Hematopoietic multipotent progenitor cell treated with erythropoietin and hydrocortisone succinate and interleukin-3 and kit ligand, for 6 days (in vitro differentiated cells): ENCODE results near the gene CCDC138.

Source experiments
- DNase-seq: peaks from one replicate; pipeline ENCODE4 v3.0.0-alpha.2; 2015

CCDC138 gene

DNA sequence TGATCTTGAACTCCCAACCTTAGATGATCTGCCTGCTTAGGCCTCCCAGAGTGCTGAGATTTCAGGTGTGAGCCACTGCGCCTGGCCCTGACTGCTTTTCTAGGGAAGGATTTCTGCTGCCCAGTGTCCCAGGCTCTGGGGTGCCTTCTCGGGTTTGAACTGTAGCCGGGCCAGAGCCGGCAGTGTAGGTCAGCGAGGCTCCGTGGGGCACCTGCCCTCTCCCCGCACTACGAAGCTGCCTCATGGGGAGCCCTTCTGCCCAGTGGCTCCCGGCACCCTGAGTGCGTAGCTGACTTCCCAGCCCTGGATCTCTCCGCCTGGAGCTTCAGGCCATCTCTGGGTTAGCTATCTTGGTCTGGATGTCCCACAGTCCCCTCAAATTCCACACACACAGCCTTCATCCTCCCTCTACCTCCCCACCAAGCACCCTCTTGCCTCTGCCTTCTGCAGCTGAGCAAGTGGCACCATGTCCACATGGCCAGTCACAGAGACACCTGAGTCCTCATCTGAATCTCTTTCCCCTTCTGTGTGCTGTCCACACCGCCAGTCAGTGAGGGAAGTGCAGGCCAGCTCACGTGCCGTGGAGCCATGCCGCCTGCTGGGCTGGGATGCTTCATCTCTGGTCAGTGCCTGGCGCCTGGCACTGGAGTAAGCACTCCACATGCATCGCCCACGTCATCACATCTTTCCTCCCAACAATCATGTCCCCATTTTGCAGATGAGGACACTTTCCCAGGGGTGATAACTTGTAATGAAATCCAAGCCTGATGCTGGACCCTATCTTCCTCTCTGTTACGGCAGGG is 133.2 kb downstream of the CCDC138 start:
- DNase-seq: no peak

DNA sequence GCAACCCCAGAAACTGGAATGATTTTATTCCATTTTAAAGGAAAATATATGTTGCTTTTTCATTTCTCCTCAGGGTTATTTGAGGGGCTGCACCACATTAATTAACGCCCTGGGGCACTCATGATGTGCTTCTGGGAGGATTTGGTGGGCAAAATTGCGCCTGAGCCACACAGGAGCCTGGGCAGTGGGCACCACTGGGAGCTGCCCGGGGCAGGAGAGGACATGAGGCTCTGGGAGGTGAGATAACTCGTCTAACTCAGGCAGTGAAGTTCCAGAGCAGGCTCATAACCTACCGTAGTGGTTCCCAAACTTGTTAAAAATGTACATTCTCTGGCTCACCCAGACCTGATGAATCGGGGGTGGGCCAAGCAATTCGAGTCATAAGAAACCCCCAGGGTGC is 134.1 kb downstream of the CCDC138 start:
- no peak for DNase-seq

DNA sequence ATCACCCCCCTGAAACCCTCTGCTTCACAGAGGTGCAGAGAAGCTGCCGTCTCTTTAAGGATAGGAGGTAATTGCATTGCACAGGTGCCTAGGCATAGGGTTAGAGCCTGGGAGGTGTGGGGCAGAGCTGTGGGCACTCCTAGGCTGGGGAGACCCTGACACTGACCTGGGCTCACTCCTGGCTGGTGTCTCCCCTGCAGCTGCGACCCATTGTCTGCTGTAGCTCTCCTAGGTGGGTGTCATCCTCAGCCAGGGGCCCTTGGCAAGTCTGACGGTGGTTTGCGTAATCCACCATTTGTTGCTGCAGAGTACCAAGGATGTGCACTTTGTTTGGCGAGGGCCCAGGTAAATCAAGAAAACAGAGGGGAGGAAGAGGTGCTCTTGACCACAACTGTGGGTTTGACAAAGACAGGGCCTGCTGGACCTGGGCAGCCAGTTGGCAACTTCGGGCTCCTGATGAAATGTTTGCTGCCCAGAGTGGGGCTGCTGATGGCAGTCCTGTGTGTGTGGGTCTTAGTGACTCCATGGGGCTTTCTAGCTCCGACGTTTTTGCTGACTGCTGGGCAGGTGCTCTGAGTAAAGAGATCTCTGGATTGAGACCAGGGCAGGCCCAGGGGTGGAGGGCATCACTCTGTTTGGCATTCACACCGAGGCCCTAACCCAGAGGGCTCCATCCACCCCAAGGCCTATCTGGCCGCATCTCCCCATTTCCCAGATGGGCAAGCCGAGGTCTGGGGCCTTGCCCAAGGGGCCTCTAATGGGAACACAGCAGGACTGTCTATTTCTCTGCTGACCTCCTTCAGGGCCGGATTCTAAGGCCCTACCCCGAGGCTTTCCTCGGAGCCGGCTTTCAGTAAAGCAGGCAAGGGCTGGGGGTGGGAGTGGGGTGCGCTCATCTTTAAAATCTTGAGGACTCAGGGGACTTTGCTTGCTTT is 134.8 kb downstream of the CCDC138 start:
- DNase-seq: no peak

DNA sequence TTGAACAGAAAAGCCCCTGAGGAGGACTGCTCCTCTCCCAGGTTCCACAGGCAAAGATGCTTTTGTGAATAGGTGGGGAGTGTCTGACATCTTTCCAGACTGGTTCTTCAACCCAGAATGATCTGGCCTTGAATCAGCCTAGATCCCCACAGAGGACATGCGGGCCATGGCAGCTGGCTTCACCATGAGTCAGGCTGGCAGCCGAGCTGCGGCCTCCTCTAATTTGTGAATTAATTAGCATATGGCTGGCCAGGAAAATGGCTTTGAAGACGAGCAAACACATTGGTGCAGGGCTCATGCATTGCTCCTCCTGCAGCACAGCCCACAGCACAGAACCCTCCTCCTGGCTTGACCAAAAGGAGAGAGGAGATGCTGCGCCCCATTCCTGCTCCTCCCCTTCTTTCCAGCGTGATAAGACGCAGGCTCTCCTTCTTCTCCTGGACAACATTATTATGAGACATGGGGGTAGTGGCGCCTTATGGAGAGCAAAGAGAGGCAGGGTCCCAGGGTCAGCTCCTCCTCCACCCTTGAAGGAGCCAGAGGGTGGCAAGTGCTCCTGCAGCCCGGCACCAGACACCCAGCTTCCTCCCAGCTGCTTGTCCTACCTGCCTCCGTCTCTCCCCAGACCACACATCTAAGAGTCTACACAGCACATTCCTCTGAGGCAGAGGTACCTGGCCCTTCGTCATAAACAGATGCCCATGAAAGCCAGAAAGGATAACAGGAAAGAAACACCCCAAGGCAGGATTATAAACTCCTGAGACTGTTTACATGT is 135.8 kb downstream of the CCDC138 start:
- DNase-seq: no peak

DNA sequence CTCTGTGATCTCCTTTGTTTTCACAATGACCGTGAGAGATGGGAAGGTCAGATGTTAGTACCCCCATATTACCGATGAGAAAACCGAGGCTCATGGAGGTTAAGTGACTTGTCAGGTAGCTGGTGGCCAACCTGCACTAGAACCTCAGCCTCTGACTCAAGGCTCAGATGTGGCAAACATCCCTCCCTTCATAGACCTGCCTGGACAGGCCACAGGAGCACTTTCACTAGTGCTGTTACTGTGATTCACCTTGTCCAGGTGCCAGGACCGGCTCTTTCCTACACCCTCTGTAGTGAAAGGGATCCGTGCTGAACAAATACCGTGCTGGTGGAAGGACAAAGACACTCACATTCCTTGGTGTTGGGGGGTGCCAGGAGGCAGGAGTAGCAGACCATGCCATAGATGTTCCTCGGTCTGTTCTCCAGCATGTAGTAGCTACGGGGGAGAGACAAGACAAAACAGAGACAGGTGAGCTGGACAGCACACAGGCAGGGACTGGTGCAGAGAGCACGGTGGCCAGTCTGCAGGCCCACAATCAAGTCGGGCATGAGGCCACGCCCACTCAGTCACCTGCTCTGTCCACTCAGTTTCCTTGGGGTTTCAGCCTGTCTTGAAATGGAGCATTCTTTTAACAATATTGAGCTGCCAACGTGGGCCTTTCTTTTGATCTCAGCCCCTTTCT is 136.6 kb downstream of the CCDC138 start:
- DNase-seq: no peak

DNA sequence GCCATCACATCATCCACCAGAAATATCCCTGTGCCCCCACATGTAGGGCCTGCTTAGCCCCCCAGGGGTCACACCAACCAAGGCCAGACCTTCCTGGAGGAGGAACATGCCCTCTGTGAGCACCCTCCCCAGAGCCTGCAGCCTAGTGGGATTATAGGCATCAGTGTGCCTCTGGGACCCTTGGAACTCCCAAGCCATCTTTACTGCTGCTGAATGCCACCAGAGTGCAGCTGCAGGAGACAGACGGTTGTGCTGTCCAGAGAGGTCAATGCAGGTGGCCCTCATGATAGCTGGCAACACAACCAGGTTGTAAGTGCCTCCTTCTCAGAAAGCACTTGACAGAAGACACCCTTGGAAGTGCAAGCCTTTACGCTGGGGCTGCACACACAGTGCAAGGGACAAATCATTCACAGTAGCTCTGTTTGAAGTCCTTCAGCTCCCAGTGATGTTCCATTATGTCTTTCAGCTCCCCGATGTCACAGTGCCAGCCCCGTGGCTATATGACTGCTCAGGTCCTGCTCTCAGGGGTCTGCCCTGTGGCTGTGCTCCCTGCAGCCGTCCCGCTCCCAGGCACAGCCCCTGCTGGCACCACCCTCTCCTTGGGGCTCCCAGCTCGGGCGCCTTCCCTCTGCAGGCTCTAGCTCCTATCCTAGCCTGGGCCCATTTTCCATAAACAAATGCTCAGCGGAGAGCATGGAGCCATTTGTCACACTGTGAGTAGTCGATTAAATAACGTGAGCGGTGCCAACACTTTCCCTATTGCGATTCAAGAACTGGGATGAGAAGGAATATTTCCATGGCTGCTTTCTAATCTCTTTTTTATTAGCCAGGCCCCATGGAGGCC is 137.4 kb downstream of the CCDC138 start:
- DNase-seq: no peak

DNA sequence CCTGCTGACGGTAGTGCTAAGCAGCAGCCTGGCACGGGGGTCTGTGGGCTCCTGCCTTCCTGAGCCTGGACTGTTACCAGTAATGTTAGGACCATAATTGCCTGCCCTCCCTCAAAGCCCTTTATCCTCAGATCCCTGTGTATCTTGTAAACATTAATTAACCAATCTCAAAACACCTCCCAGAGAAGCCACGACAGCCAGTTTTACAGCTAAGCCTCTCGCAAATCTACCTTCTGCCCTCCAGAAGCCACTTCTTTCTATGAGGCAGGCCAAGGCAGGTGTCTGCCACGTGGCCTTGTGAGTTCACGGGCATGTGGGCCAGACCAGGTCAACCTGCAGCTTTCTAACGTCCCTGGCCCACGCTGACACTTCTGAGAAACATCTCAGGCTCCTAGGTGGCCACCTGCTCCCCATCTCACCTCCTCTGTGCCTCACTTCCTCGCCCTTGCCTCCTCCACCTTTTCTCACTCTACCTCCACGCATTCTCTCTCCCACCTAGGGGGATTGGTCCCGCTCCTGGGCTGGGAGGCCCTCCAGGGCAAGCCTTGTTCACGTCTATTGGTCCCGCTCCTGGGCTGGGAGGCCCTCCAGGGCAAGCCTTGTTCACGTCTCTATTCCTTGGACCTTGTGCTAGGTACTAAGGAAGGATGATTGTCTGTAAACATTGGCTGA is 138.1 kb downstream of the CCDC138 start:
- no peak for DNase-seq

DNA sequence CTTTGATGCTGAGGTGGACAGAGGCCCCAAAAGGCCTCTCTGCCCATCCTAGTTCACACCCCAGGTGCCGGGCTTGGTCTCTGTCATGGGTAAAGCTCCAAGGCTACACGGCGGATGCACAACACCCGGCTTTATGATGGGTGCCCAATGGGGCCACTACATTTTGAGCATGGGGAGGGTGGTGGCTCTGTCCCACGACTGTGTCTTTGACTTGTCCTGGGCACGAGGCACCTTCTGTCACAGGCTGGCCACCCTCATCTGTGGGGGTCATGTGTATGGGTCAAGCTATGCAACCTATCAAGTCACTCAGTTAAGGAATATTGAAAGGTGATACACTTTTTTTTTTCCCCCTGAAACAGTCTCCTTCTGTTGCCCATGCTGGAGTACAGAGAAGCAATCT is 138.7 kb downstream of the CCDC138 start:
- DNase-seq: no peak

DNA sequence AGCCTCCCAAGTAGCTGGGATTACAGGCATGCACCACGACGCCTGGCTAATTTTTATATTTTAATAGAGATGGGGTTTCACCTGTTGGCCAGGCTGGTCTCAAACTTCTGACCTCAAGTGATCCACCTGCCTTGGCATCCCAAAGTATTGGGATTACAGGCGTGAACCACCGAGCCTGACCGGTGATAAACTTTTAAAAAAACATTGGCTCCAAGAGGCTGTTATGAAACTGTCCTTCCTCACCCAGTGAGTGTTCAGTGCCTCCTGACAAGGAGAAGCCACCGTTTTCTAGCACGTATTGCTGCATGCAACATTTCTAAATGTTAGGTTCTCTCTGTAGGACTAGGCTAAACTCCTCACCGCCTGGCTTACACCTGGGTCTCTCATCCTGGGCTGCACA is 139.2 kb downstream of the CCDC138 start:
- no peak for DNase-seq
